Inflammatory macrophage treated with lipopolysaccharide for 1 hour (primary cell): ENCODE data around the gene ETNK2.
"Not testable (repeated sequence)": the region's sequence is repeated elsewhere in the genome, so short reads cannot be mapped to it uniquely, and the experiment has no call there.

Experiments used
- DNase-seq, 2 donors: peaks; one replicate each; pipeline ENCODE4 v3.0.0-alpha.2; 2020 to 2022

Gene ETNK2

DNA sequence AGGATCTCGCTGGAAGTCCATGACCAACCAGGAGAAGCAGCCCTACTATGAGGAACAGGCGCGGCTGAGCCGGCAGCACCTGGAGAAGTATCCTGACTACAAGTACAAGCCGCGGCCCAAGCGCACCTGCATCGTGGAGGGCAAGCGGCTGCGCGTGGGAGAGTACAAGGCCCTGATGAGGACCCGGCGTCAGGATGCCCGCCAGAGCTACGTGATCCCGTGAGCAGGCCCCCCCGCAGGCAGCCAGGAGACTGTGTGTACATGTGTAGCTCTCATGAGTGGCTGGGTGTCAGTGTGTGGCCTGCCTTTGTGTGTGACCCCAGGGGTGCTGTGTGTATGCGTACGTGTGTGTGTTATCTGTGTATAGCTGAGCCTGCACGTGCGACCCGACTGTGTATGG is 27.2 kb downstream of the ETNK2 start:
- no peak for DNase-seq

DNA sequence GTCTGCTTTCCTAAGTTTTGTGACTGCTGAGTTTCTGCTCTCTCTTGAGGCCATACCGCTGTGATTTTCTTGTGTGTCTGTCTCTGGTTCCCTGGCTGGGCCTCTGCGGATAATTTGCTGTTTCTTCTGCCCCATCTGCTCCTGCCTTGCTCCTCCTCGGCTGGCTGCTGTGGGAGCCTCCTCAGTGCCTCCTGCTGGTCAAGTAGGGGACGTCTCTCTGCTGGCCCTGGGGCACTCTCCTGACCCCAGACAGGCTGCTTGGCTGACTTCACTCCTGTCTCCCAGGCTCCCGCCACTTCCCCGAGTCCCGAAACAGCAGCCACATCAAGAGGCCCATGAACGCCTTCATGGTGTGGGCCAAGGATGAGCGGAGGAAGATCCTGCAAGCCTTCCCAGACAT is 28.5 kb downstream of the ETNK2 start:
- DNase-seq: no peak

DNA sequence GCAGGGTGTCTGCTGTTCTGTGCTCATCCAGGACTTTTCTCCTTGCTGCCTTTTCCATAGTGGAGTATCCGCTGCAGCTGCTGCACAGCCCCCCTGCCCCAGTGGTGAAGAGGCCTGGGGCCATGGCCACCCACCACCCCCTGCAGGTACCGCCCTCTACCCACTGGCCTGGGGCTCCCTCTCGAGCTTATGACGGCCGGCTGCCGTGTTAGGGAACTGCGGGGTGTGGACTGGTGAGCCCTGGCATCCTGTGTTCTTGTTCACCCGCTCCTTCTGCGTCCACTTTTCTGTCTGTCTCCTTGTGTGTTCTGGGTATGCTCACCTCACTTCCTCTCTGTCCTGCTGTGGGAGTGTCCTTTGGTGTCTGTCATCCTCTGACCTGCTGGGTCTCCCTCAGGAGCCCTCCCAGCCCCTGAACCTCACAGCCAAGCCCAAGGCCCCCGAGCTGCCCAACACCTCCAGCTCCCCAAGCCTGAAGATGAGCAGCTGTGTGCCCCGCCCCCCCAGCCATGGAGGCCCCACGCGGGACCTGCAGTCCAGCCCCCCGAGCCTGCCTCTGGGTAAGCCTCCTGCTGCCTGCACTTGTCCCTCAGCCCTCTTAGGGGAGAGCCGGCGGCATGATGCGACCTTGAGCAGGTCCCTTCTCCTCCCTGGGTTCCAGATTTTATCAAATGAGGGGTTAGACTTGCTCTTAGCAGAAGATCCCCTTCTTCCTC is 29.8 kb downstream of the ETNK2 start:
- DNase-seq: no peak

DNA sequence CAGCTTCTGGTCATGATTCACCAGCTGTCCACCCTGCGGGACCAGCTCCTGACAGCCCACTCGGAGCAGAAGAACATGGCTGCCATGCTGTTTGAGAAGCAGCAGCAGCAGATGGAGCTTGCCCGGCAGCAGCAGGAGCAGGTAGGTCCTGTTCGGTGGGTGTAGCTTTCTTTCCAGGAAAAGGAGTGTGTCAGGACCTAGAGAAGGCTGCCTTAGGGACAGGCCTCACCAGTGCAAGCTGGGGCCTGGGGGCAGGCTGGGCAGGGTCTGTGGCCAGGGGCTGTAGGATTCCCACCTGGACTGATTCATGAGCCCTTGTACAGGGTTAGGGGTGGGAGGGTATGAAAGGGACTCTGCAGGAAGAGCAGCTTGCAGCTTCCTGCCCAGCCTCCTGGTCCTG is 35.3 kb downstream of the ETNK2 start:
- no peak for DNase-seq

DNA sequence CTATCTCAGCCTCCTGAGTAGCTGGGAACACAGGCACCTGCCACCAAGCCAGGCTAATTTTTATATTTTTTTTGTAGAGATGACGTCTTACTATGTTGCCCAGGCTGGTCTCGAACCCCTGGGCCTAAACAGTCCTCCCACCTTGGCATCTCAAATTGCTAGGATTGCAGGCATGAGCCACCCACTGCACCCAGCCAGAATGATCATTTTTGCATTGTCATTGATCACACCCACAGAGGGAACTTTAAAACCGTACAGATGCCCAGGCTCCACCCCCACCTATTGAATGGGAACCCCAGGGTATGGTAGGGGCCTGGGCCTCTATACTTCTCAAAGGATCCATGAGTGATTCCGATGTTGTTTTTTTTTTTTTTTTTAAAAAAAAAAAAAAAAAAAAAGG is 36.7 kb downstream of the ETNK2 start:
- DNase-seq: peak; percentile 27 to 38

DNA sequence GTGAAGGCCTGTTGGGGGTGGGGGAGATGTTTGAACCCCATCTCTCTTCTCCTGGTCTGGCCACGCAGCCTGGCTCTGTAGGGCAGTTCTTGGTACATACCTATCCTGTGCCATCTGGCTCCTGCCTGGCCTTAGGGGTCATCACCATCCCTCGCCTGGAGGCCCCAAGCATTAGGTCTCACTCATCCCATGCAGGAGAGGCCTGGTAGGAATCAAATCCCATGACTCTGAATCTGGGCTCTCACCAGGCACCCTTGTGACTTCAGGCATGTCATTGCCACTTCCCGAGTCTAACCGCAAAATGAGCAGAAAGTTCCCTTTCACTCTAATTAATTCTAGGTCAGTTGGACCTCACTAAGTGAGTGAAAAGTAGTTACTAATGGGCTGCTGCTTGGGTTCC is 37.2 kb downstream of the ETNK2 start:
- DNase-seq: peak; percentile 51 to 71

DNA sequence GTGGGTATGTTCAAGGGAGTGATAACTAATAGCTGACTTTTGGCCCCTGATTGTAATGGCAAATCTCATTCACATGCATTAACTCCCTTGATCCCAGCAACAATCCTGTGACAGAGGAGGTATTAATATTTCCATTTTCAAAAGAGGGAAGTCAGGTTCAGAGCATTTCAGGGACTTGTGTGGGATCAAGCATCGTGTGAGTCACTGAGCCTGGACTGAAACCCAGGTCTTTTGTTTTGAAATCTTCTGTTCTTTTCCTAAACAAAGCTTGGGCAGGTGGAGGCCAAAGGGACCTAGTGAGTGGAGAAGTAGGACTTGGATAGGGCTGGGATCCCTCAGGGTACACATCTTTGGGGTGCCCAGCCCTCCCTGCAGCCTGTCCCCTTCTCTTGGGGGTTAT is 37.9 kb downstream of the ETNK2 start:
- DNase-seq: peak; percentile 27 to 64

DNA sequence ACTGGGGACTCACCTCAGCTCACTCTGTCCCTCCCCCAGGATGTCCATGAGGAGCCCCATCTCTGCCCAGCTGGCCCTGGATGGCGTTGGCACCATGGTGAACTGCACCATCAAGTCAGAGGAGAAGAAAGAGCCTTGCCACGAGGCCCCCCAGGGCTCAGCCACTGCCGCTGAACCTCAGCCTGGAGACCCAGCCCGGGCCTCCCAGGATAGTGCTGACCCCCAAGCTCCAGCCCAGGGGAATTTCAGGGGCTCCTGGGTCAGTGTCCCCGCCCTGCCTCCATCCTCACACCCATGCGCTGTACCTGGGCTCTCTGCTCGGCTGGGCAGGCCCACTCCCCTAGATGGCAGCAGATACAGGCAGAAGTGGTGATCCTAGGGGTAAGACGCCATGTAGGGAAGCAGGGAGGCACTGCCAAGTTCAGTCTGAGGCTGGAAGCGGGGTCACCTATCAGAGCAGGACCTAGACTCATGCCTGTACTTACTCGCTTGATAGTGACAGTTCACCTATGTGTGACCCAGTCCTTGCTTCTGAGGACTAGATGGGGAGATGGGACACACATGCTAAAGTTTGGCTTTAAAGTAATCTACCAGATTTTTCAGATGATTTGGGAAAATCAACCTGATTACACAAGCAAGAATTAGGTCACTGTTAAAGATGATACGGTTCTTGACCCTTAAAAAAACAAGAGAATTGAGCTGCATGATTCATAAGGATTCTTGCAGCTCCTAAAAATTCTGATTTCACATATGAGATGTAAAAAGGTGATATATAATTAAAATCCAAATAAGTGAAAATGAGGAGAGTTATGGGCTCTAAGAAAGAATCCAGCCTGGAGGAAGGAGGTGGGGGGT is 38.7 kb downstream of the ETNK2 start:
- no peak for DNase-seq

DNA sequence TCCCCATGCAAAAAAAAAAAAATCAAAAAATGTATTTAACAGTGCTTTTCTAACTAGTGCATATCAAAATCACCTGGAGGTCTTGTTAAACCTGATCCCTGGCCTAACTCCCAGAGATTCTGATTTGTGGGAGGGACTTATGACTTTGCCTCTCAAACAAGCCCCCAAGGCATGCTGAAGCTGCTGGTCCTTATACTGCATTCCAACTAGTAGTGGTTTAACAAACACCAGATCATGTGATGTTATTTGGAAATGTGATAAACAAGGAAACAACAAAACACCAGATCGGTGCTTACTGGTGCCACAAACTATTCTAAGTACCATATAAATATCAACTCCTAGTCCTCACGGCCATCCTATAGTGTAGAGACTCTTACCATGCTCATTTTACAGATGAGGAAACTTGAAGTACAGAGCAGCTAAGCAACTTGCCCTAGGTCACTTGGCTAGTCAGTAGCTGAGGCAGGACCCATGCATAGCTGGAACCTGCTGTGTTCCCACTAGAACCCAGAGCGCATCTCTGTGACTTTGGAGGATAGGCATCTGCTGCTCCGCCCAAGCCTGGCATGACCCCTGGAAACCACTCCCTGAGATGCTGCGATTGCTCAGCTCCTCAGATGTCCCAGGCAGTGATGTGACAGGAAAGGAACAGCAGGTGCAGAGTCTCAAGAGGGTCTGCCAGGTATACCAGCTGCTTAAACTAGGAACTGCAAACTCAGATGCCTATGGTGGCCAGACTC is 40.8 kb downstream of the ETNK2 start:
- no peak for DNase-seq

DNA sequence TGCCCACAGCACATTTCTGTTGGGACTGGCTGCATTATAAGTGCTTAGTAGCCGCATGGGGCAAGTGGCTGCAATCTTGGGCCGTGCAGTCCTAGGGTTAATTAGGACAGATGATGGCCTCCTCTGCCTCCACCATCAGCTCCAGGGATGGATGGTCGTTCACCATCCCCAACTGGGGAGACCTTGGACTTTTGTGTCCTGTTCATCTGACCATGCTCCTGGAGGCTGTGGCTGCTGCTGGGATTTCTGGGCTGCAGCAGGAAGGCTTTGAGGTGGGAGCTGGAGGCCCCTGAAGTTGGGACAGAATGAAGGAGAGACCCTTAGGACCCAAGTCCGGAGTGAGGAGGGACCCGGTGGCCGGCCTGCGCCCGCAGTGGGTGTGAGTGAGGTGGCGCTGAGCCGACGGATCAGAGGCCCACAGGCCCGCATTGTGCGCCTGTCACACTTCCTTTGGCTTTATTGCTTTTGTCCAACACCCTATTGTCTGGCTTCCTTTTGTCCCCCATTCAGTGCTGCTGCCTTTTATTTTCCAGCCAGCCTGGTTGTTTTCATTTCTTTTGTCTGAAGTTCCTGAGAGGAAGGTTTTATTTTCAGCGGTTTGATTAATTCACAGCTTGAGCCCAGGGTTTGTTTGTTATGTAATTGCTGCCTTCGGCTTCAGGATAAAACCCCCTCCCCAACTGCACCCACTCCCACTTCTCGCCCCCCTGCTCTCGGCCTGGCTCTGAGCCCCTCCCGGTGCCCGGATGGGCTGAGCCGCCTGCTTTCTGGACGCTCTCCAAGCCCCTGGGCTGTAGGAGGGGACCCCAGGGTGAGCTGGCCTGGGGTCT is 43.3 kb downstream of the ETNK2 start:
- no peak for DNase-seq

DNA sequence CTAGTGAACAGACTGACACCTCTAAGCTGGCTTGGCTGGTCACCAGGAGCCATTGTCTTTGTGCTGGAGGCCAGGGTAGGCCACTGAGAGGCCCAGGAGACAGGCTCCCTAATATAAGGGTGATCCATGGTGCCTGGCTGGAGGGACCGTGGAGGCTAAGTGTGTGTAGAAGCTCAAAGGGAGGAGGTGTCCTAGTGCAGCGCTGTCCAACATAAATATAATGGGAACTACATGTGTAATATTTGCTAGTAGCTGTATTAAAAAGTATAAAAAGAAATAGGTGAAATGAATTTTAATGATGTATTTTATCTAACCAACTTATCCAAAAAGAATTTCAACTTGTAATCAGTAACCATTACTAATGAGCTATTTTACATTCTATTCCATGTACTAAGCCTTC is 44.0 kb downstream of the ETNK2 start:
- no peak for DNase-seq

DNA sequence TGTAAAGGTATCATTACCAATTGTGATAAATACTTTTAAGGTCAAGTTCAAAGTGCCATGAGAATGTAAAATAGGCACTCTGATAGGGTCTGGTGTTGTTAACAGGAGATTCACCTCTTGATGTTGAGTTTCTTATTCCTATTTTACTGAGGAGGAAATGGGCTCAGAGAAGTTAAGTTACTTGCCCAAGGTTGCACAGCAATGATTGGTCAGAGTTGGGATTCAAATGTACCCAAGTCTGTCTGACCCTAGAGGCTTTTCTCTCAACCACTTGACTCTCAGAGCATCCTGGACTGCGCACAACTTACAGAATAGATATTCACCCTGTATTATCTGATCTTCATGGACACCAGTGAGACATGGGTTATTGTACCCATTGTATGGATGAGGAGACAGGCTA is 45.0 kb downstream of the ETNK2 start:
- no peak for DNase-seq

DNA sequence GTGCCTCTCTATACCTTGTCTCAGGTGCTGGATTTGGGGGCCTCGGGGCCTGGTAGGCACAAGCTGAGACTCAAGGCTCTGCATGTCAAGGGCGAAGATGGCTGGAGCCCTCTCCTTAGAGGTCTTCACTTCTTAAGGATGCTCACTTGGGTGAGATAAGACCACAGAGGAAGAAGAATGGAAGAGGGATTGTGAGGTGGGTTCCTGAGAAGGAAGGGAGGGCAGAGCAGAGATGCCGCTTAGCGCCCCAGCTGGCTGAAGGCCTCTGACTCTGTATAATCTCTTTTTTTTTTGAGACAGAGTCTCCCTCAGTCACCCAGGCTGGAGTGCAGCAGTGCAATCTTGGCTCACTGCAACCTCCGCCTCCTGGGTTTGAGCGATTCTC is 46.7 kb downstream of the ETNK2 start:
- no peak for DNase-seq

DNA sequence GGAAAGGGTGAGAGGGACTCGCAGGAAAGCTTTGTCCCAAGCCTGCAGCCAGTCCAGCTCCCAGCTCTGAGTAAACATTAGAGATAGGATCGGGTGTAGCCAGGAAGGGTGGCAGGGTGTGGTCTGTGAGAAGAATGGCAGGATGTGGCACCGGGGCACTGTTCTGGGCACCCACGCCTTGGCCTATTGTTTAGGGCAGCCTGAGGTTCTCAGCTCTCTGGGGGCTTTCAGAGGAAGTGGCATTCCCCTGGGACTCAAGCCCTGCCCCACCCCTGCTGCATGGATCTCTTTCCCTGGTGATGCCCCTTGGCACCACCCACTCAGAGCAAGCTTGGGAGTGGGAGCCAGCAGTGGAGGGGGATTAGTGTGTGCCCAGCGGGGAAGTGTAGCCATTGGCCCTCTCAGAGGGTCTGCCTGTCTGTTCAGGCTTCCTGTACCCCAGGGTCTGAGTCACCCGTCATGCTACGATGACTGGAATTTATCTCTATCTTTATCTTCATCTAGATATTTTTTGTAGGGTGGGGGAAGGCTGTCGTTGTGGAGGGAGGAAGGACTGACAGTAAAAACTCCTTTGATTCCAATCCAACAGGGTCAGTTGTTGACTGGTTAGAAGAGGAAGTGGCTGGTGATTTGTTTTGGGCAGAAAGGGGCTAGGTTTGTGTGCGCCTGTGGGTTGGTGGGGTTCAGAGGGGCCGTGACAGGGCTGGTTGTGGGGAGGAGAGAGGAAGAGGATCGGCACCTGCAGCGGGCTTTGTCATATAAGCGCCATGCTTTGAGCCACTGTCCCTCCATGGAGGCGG is 47.3 kb downstream of the ETNK2 start:
- no peak for DNase-seq

DNA sequence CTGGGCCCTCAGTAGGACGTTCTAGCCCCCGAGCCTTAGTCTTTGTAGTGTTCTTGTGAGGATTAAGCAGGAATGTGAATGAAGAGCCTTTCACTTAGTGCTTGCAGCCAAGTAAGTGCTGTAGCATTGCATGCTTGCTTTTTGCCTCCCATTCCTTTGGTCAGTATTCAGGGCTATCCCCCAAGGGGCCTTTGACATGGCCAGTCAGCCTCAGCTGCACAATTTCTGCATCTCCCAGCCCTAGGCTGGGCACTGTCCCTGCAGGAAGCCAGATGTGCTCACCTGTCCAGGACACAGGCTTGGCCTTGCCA is 48.5 kb downstream of the ETNK2 start:
- DNase-seq: no peak

DNA sequence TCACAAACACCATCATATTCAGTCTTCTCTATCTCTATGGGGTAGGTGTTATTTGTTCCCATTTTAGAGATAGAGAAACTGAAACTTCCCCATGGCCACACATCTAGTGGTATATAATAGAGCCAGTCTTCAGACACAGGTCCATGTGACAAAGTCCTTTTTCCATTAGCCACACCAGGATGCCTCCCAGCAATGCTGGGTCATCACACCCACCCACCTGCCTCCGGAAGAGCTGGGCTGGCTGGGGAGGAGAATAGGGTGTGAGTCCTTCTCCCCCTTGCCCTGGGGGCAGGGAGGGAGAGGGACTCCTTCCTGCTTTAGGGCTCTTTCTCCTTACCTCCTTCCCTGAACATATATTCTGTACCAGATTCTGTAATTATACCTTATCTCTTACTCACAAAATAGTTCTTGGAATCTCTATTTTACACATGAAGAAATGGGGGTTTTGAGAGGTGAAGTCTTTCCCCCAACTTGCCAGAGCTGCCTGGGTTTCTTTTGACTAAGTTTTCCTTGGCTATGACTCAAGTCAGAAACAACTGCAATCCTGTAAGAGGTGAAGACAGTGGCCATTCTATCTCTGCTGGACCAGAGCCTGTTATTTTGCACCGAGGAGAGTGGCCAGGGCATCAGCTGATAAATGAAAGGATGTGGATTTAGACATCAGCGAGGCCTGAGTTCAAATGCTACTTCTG is 49.0 kb downstream of the ETNK2 start:
- peak; percentile 20 to 47 for DNase-seq

DNA sequence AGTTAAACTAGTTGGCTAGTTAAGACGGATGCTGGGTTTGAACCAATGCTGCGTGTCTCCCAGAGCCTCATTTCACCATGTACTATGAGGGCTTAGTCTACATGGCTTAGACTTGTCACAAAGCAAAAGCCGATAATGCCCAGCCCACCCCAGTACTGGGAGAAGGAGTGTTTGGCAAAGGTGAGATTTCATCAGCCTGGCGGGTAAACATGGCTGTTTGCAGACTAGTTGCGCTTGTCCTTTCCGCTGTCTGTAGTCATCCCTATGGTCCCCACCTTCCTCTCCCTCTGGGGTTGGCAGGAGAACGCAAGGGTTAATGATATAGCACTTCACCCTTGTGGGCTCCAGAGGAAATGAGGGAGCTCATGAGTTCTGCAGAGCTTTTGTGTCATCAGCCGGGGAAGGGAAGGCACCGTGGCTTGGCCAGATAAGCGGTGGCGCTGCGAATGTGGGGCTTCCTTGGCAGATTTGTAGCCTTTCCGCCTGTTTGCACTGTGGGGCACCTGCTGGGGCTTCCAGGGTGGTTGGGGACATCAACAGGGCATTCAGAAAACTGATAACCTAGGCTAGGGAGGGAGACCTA is 49.7 kb downstream of the ETNK2 start:
- DNase-seq: no peak

DNA sequence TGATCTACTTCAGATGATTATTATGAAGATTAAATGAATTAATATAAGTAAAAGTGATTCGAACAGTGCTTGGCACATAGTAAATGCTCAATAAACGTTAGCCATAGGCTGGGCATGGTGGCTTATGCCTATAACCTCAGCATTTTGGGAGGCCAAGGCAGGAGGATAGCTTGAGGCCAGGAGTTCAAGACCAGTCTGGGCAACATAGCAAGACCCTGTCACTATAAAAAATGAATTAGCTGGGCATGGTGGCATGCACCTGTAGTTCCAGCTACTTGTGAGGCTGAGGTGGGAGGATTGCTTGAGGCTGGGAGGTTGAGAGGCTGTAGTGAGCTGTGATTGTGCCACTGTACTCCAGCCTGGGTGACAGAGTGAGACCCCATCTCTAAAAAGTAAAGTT is 52.1 kb downstream of the ETNK2 start:
- not testable (repeated sequence) for DNase-seq

DNA sequence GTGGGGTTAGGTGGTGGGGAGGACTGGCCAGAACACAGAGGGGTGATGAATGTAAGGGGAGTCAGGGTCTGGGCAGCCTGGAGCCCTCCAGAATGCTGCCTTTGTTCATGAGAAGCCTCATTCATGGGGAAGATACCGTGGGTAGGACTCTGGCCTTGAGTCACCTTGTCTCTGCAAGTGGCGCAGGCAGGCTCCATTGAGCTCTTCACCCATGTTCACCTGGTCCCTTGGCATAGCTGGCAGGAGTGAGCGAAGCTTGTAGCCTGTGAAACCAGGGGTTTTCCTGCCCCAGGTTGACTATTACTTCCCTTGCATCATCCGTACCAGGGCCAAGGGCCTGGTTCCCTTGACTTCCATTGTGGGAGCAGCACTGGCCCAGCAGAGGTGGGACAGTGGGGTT is 53.2 kb downstream of the ETNK2 start:
- DNase-seq: no peak

DNA sequence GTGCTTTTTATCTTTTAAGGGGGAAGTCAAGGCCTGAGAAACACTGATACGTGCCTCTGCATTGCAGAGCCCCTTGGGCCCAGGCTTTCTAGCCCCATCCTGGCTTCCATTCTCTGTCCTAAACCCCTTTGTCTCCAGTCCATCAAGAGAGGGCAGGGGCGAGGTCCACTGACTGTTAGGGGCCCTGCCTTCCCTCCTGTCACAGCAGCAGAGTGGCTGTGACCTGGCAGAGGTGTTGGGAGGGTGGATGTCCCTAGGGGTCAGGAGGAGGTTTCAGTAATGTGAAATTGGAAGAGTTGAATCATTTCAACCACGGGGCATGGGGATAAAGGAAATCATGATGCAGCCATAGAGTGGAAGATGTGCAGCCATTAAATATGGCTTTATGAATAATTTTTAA is 54.9 kb downstream of the ETNK2 start:
- DNase-seq: no peak
